Measurements from ENCODE around the gene TMEM217. TPM values are rescaled to one million over a fixed set of nuclear protein-coding genes. Genes with fewer than 3 reads are reported as not detected.

Gene TMEM217
- total and polyA plus RNA-seq, 2 experiments from 2014 or later, result 1.3 to 4.5 TPM

DNA sequence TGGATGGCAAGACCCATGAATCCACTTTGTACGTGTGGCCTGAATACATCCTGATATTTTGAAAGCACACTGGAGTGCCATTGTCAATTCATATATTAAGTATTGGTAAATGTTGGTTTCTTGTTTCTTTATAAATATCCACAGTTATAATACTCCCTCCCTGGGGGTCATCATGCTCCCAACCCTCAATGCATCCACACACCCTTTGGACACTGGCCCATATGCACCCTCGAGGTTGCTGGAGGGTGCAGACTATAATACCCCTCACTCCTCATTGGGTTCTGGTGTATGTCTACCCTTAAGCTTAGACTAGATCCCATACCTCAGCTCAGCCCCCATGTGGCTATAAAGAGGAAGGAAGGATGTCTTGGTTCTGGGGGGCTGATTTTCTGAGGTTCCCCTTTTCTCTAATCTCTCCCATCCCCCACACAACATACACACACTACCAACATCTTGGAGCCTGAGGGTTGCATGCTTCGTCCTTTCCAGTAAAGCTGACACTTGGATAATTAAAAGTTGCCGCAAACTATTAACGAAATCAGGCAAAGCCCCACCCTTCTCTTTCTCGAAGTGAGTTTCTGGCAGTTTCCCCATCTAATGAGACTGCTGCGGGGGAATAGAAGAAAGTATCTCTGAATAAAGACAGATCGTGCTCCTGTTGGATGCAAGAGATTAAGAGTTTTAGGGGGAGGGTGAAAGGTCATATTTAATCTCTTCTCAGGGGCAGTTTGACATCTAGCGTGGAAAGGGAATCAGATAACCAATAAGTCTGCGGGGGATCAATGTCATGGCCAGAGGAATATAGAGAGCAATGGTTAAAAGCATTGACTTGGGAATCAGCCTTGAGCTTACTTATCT lies 80.6 kb downstream of the TMEM217 start:
- TF ChIP-seq, protein P1, sequence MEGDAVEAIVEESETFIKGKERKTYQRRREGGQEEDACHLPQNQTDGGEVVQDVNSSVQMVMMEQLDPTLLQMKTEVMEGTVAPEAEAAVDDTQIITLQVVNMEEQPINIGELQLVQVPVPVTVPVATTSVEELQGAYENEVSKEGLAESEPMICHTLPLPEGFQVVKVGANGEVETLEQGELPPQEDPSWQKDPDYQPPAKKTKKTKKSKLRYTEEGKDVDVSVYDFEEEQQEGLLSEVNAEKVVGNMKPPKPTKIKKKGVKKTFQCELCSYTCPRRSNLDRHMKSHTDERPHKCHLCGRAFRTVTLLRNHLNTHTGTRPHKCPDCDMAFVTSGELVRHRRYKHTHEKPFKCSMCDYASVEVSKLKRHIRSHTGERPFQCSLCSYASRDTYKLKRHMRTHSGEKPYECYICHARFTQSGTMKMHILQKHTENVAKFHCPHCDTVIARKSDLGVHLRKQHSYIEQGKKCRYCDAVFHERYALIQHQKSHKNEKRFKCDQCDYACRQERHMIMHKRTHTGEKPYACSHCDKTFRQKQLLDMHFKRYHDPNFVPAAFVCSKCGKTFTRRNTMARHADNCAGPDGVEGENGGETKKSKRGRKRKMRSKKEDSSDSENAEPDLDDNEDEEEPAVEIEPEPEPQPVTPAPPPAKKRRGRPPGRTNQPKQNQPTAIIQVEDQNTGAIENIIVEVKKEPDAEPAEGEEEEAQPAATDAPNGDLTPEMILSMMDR (IDR thresholded peaks at IDR 0.05; ENCODE audit: low read depth, low read length), result peak; percentile 6
- Histone ChIP-seq H3K4me3 (no peak overlapping the region), H3K4me1 (ENCODE audit: low read depth) (peaks cover 3% of the 10 kb centered on the region), H3K27me3 (no peaks in the 10 kb centered on the region), H3K9me3 (ENCODE audit: low read depth) (no peaks in the 10 kb centered on the region), H3K36me3 (peaks cover 21% of the 10 kb centered on the region), H3K27ac (no peak overlapping the region)
- DNase-seq (ENCODE audit: low read depth in 1 of 2, low spot score in 1 of 2), result peak in 1 of 2 donors; percentile 41

DNA sequence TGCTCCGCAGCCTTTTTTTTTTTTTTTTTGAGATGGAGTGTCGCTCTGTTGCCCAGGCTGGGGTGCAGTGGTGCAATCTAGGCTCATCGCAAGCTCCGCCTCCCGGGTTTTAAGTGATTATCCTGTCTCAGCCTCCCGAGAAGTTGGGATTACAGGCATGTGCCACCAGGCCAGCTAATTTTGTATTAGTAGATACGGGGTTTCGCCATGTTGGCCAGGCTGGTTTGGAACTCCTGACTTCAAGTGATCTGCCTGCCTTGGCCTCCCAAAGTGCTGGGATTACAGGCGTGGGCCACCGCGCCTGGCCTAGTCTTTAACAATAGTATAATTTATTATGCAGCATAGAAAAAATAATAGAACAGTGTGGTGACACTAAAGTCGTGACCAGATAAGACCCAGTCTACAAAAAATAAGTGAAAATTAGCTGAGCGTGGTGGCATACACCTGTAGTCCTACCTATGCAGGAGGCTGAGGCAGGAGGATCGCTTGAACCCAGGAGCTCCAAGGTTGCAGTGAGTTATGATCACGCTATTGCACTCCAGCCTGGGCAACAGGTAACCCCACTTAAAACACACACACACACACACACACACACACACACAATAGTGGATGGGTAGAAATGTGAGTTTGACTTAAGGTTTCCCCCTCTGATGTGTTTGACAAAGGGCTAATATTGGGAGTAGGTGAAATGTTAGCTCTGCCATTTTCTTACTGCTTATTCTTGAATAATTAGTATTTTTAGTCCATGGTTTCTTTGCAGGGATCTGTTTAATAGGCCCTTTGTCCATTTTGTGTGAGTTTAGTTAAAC lies 81.5 kb downstream of the TMEM217 start:
- H3K4me3 ChIP-seq, result no peak overlapping the region
- DNase-seq (ENCODE audit: low read depth in 1 of 2, low spot score in 1 of 2), result peak in 1 of 2 donors; percentile 61

DNA sequence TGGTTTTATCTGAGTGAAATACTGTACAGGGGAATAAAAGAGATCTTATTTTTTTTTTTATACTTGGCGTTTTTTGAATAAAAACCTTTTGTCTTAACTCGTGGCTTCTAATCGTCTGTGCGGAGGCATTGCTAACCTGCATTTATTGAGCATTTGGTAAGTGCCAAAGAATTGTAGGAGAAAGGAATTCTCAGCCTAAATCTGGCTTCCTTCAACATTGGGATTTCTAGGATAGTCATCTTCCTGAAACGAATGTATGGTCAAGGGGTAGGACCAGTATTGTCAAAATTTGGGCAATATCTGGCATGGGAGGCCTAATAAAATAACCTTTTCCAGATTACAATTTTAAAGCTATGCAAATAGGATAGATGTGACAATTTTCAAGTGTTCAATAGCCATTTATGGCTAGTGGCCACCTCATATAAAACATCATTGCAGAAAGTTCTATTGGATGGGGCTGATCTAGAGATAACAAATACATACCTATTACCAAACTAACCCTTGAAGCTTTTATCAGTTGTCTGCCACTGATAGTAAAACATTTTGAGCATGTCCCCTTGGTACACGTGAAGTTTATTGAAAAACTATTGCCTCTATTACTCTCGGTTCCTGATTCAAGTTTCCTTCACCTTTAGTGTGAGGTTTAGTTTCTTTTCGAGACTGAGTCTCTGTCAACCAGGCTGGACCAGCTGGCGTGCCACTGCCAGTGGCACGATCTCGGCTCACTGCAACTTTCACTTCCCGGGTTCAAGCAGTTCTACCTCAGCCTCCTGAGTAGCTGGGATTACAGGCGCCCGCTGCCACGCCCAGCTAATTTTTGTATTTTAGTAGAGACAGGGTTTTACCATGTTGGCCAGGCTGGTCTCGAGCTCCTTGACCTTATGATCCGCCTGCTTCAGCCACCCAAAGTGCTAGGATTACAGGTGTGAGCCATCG lies 82.3 kb downstream of the TMEM217 start:
- Histone ChIP-seq H3K27me3 (no peaks in the 10 kb centered on the region), H3K9me3 (ENCODE audit: low read depth) (no peaks in the 10 kb centered on the region), H3K4me1 (ENCODE audit: low read depth) (peaks cover 3% of the 10 kb centered on the region), H3K4me3 (no peak overlapping the region), H3K27ac (no peak overlapping the region), H3K36me3 (peaks cover 21% of the 10 kb centered on the region)
- TF ChIP-seq, protein P1 (IDR thresholded peaks at IDR 0.05; ENCODE audit: low read depth, low read length), result no peak
- peak in 1 of 2 donors; percentile 41 for DNase-seq (ENCODE audit: low read depth in 1 of 2, low spot score in 1 of 2)

More for the DNA sequence above, 81.5 kb downstream of the TMEM217 start:
- Histone ChIP-seq H3K4me1 (ENCODE audit: low read depth) (peaks cover 3% of the 10 kb centered on the region), H3K27me3 (no peaks in the 10 kb centered on the region), H3K36me3 (peaks cover 21% of the 10 kb centered on the region), H3K9me3 (ENCODE audit: low read depth) (no peaks in the 10 kb centered on the region), H3K27ac (no peak overlapping the region)
- TF ChIP-seq, protein P1 (IDR thresholded peaks at IDR 0.05; ENCODE audit: low read depth, low read length), result no peak

DNA sequence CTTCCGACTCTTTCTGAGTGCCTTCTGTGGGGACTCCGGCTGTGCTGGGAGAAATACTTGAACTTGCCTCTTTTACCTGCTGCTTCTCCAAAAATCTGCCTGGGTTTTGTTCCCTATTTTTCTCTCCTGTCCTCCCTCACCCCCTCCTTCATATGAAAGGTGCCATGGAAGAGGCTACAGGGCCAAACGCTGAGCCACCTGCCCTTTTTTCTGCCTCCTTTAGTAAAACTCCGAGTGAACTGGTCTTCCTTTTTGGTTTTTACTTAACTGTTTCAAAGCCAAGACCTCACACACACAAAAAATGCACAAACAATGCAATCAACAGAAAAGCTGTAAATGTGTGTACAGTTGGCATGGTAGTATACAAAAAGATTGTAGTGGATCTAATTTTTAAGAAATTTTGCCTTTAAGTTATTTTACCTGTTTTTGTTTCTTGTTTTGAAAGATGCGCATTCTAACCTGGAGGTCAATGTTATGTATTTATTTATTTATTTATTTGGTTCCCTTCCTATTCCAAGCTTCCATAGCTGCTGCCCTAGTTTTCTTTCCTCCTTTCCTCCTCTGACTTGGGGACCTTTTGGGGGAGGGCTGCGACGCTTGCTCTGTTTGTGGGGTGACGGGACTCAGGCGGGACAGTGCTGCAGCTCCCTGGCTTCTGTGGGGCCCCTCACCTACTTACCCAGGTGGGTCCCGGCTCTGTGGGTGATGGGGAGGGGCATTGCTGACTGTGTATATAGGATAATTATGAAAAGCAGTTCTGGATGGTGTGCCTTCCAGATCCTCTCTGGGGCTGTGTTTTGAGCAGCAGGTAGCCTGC lies 83.2 kb downstream of the TMEM217 start:
- TF ChIP-seq, protein P1 (IDR thresholded peaks at IDR 0.05; ENCODE audit: low read depth, low read length), result no peak
- Histone ChIP-seq H3K4me1 (ENCODE audit: low read depth) (peaks cover 3% of the 10 kb centered on the region), H3K27ac (no peak overlapping the region), H3K4me3 (no peak overlapping the region), H3K27me3 (no peaks in the 10 kb centered on the region), H3K9me3 (ENCODE audit: low read depth) (no peaks in the 10 kb centered on the region), H3K36me3 (peaks cover 21% of the 10 kb centered on the region)
- DNase-seq (ENCODE audit: low read depth in 1 of 2, low spot score in 1 of 2), result no peak
